ENCODE results near the gene CAMK4.

Gene CAMK4

DNA sequence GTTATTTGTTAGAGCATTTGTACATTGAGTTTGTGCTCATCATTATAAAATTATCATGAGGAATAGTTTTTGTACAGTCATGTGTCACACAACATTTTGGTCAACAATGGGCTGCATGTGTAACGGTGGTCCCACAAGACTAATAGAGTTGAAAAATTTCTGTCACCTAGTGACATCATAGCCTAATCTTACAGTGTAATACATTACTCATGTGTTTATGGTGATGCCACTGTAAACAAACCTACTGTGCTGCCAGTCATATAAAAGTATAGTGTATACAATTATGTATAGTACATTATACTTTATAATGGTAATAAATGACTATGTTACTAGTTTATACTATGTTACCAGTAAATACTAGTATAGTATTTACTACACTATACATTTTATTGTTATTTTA is 3.0 kb upstream of the CAMK4 start:
- no peak for TF ChIP-seq CTCF (IDR thresholded peaks at IDR 0.05; ENCODE audit: control insufficient read depth, extremely low read depth, insufficient read depth)
- DNase-seq (ENCODE audit: low read depth), result no peak

DNA sequence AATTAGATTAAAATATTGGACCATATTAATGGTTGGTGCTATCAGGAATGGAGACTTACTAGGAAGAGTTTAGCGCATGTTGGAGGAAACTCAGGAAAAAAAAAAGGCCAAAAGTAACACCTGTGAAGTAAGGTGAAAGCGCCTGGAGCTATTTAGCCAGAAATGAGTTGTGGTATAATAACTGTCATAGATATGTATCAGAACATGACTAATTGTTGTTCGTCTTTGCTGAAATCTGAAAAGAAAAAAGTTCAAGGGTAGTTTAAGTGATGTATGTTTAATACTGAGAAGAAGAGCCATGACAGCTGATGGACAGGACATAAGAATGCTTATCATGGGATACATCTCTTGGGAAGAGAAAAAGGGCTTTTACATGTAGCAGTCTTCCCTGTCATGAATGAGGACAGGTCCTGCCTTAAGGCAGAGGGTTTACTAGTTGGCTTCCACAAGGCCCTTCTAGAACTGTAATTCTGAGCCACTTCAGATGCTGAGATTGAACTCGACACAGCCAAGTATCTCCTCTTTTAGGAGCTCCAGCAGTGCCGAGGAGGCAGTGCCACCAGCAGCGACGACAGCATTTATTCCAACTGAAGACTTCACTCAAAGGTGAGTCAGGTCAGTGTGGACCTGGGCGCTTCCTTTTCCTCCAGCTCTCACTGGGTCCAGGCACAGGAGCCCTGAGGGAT is 940 bp upstream of the CAMK4 start:
- TF ChIP-seq CTCF (IDR thresholded peaks at IDR 0.05; ENCODE audit: control insufficient read depth, extremely low read depth, insufficient read depth), result no peak
- DNase-seq (ENCODE audit: low read depth), result no peak
- H3K4me3 ChIP-seq (ENCODE audit: low read depth, low read length), result no peak overlapping the region

More for the DNA sequence above, 3.0 kb upstream of the CAMK4 start:
- H3K4me3 ChIP-seq (ENCODE audit: low read depth, low read length), result no peak overlapping the region

DNA sequence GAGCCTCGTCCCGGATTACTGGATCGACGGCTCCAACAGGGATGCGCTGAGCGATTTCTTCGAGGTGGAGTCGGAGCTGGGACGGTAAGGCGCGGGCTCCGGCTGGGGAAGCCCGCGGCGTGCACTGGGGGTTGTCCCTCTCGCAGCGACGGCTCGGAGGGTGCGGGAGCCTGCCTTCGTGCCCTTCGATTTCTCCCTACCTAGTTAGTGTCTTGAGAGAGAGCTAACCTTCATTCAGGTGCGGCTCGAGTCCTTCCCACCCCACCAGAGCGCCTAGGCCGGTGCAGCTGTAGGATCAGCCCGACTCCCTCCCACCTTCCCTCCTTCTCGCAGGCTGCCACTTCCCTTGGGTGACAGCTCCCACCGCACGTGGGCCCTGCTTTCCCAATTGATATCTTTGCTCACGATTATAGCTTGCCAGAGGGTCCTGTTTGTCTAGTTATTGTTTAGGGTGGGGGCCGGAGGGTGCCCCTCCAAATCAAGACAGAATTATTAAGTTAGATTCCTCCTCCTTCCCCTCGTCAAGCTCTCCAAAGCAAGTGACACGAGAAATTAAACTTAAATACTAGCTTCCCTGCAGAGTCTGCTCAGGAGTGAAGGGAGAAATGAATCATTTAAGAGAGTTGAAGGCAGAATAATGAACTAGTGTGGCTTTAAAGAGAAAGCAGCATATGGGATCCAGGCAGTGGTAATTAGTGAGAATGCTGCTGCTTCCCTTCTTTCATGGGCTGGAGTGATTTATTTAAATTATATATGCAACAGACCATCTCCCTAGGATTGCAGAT is 569 bp downstream of the CAMK4 start:
- no peak for DNase-seq (ENCODE audit: low read depth)
- TF ChIP-seq CTCF (IDR thresholded peaks at IDR 0.05; ENCODE audit: control insufficient read depth, extremely low read depth, insufficient read depth), result no peak
- H3K4me3 ChIP-seq (ENCODE audit: low read depth, low read length), result no peak overlapping the region

DNA sequence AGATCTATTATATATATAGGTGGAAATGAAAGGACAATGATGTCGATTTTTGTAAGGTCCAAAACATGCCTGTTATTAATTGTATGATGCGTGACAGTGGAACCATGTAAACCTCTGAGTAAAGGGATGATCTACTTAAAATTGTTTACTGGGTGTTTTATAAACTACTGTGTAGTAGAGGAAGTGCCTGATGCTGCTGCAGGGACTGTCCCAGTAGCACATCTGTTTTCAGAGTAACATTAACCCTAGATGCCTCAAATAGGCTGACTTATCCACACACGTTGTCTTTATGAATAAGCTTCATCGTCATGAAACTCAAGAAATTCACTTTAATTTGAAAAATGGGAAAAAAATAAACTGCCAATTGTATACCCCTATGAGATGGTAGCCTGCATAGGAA is 1.7 kb downstream of the CAMK4 start:
- no peak for TF ChIP-seq CTCF (IDR thresholded peaks at IDR 0.05; ENCODE audit: control insufficient read depth, extremely low read depth, insufficient read depth)
- H3K4me3 ChIP-seq (ENCODE audit: low read depth, low read length), result no peak overlapping the region
- DNase-seq (ENCODE audit: low read depth), result no peak

DNA sequence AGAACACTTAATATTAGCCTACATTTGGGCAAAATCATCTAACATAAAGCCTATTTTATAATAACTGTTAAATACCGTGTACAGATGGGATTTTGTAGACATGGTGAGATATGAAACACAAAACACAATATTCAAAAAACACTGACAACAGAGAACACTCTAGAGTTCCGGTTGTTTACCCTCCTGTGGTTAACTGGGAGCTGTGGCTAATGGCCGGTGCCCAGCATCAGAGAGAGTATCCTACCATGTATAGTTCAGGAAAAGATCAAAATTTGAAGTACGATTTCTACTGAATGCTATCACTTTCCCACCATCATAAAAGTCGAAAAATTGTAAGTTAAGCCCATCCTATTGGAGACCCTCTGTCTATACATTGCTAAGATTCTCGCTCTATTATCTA is 2.4 kb downstream of the CAMK4 start:
- TF ChIP-seq CTCF (IDR thresholded peaks at IDR 0.05; ENCODE audit: control insufficient read depth, extremely low read depth, insufficient read depth), result no peak
- DNase-seq (ENCODE audit: low read depth), result no peak
- no peak overlapping the region for H3K4me3 ChIP-seq (ENCODE audit: low read depth, low read length)

DNA sequence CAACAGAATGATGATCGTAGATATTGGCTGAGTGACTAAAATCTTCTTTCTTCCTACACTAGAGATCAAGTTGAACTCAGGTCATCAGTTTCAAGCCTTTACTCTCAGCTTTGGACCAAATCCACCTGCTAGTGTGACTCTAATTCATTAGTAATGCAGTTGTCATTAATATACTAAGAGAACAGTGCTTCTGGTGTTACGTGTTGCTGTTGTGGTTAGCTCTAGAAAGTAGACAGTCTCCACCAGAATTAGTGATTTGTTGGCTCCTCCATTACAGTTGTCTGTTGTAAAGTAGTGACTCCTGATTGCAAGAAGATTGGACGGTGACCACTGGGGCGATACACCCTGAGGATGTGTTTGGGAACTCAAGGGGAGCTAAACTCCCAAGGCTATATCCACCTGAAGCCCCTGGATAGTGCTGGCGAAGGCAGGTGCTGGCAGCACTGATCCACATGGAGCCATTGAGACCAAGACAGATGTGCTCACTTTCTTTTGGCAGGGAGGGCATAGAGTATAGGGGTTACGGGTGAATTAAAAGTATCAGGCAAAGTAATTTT is 3.1 kb downstream of the CAMK4 start:
- H3K4me3 ChIP-seq (ENCODE audit: low read depth, low read length), result no peak overlapping the region
- no peak for TF ChIP-seq CTCF (IDR thresholded peaks at IDR 0.05; ENCODE audit: control insufficient read depth, extremely low read depth, insufficient read depth)
- DNase-seq (ENCODE audit: low read depth), result no peak

All from LNCaP clone FGC (cell line).